GM19397 (cell line): ENCODE measurements around the gene NT5C1B.
A peak's percentile ranks its signal among the peaks of the same experiment; 100 is the strongest.
"Not testable (repeated sequence)": the region's sequence is repeated elsewhere in the genome, so short reads cannot be mapped to it uniquely, and the experiment has no call there.

Source experiments
- ATAC-seq: cut with Tn5 transposase; IDR thresholded peaks from one replicate; pipeline ENCODE4 v1.9.1; 2021; ENCODE audit warnings: mild to moderate bottlenecking, moderate library complexity; ENCODE audit not compliant: unreplicated experiment

Gene NT5C1B

DNA sequence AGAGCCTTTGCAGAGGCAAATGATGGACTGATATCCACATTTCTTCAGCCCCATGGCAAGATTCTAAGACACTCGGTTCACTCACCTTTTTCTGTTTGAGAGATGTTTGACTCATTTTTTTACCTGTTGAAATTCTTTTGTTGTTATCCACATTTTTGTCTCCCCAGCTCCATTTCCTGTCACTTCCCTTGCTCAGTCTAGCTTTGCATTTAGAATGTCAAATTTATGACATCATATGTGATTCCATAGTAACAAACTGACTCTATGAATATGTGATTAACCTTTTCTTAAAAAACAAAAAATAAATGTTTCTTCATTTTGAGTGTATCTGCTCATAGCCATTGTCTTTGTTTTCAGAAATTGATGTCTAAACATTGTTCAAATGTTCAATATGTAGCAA lies at the start of gene NT5C1B:
Gene NT5C1B, minus strand, starts transcription at position 216 of the 400 bp plus-strand sequence. Its CDS starts 101 bp downstream, at position 115.
- no peak for ATAC-seq

DNA sequence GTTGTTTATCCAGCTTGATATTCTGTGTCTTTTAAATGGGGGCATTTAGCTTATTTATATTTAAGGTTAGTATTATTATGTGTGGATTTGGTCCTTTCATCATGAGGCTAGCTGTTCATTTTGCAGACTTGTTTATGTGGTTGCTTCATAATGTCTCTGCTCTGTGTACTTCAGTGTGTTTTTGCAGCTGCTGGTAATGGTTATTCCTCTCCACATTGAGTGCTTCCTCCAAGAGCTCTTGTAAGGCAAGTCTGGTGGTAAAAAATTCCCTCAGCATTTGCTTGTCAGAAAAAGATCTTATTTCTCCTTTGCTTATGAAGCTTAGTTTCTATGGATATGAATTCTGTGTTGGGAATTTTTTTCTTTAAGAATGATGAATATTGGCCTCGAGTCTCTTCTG lies 47.8 kb upstream of the NT5C1B start:
- ATAC-seq, result no peak

DNA sequence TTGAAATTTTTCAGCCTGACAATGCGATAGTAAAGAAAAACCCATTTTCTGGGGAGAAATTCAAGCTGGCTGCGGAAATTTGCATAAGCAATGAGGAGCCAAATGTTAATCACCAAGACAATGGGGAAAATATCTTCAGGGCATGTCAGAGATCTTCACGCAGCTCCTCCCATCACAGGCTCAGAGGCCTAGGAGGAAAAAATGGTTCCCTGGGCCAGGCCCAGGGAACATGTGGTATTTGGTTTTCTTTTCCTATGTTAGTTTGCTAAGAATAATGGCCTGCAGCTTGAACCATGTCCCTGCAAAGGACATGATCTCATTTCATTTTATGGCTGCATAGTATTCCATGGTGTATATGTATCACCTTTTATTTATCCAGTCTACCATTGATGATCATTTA lies 43.3 kb upstream of the NT5C1B start:
- ATAC-seq, result not testable (repeated sequence)

DNA sequence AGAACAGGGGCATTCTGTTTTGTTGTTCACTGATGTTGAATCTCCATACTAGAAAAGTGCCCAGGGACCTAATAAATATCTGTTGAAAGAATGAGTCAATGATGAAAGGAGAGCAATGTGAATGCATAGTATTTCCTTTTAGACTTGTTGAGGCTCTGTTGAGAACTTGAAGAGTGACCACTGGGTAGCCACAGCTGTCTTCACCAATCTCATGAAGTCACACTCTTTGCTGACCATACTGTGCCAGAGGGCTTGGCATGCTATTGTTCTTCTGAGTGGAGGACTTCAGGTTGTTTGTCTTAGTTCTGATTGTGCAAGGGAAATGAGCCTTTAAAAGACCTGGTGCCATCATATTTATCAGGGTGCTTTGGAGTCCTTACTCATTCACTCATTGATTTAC lies 41.6 kb upstream of the NT5C1B start:
- ATAC-seq, result no peak

DNA sequence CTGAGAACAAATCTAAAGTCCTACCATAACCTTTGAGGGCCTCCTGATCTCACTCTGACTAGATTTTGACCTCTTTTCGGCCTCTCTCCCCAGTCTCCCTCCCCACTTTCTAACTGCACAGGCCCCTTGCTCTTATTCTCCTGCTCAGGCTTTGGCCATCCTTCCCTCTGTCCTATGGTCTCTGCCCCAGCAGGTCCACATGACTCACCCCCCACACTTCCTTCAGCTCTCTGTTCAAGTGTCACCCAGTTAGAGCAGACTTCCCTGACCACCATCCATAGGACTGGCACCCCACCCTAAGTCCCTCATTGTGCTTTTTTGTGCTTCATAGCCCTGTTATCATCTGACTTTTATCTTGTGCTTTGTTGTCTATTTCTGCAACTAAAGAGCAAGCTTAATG lies 41.2 kb upstream of the NT5C1B start:
- no peak for ATAC-seq

DNA sequence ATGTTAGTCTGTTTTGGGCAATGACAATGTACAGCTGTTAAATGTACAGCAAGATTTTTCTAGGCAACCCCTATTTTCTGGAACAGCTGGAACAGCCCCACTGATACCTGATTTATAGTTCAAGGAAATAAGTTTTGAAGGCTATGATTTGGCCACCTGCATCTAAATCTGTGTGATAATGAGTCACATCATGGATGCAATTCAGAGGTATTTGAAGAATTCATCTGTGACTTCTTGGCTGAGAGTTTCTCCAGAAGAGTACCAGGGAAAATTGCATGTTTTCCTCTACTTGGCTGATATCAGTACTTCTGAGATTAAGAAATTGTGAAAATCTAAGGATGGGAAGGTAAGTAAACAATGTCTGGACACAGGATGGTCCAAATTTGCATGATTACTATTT lies 40.7 kb upstream of the NT5C1B start:
- no peak for ATAC-seq

DNA sequence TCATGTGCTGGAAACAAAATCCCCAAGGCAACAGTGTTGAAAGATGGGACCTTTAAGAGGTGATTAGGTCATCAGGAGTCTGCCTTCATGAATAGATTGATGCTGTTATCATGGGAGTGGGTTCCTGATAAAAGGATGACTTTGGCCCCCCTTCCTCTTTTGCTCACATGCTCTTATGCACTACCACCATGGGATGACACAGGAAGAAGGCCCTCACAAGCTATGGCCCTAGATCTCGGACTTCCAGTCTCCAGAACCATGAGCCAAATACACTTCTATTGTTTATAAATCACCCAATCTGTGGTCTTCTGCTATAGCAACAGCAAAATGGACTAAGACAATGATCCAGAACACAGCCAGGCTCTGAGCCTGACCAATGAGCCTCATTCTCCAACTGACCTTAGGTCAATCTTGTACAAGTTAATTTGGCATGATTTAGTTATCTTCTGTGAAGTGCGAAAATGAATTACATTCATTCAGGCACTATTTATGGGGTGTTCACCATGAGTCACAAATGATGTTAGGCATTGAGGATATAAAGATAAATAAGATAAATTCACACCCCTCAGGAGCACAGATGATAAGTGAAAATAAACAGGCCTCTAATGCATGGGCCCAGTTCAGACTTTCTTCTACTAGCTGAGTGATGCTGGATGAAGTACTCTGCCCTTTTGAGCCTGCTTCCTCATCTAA lies 37.7 kb upstream of the NT5C1B start:
- no peak for ATAC-seq

DNA sequence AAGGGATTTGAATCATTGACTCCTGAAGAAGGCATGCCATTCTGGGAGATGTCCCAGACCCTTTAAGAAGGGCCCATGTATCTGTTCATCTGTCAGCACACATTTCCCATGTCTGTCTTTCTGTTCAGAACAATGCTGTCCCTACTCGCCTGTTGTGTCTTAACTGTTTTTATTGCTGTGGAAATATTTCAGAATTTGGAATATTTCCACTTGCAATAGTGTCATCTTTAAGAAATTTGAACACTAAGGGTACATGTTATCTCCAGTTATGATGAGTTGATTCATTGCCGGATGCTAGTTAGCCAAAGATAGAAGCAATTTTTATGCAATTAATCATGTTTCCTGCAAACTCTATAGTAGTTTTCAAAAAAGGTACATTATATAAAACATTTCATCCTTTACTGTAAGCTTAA lies 36.9 kb upstream of the NT5C1B start:
- no peak for ATAC-seq

DNA sequence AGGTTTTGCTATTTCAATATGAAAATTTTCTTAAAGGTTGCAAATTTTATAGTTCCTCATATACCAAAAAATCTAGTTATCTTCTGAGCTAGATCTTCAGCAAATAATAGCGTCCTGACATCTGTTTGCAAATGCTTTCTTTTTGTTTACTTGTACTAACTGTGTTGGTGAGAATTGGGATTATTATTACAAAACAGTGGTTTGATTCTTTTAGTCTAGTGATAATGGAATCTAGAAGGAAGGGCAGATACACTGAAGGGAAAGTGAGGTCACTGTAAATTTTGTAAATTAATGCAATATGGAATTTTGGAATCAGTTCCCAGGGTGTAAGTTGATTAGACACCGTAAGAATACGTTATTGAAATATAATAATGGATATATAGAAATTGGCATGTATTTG lies 36.2 kb upstream of the NT5C1B start:
- ATAC-seq, result no peak

DNA sequence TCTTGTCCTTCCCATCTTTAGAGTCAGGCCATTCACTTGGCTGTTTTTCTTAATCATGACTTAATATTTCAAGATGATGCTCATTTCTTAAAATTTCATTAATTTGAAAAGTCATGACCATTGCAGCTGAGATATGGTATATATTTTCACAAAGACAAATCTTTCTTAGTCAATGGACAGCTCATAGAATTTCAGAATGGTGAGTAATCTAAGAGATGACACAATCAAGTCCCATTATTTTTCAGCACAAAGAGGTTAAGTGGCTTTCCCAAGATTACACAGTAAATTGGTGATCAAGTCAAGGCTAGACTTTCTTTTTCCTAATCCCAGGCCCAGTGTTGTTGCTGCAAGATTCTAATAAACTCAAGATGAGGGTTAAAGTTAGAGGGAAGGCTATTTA lies 34.4 kb upstream of the NT5C1B start:
- ATAC-seq, result no peak

DNA sequence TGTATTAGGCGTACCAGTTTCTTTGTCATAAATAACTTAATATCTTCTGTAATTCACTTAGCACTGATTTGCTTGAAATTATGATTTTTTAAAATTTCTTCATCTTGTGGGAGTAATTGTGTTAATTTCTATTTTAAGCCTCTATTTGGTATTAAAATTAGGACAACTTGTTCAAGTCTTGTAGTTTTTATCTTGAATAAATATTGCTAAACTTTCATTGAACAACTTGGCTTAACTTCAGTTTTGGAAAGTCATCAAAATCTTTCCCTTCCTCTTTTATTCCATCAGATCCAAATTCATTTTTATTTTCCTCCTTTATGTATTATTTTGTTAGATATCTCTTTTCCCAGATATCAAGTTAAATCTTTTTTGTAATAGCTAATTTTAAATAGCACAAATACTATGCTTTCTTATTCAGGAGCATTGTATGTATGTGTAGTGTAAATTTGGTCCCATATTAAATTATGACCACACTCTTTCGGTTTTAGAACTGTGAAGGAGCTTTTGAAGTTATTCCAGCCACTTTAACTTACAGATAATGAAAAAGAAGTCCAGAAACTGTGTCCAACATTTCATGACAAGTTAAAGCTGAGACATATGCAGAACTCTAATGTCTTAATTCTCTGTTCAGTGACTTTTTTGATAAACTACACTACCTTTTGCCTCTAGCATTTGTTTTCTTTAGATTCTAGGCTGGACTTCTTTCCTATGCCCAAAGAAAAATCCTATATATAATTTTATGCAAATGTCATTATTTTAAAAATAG lies 31.7 kb upstream of the NT5C1B start:
- ATAC-seq, result no peak

DNA sequence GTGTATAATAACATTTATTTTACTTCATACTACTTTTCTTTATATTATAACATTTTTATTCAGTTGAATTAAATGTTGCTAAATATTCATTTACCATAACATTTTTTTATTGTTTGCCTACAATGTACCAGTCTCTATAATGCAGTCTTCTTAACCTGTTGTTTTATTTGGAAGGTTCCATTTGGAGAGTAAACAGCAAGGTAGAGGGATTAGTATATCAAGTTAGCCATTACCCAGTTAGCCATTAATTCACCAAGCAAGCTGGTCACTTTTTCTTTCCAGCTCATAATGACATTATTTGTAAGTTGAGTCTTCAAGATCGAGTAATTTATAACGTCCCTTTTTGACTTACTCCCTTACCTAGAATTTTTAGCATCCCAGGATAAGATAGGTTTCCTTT lies 29.7 kb upstream of the NT5C1B start:
- no peak for ATAC-seq

DNA sequence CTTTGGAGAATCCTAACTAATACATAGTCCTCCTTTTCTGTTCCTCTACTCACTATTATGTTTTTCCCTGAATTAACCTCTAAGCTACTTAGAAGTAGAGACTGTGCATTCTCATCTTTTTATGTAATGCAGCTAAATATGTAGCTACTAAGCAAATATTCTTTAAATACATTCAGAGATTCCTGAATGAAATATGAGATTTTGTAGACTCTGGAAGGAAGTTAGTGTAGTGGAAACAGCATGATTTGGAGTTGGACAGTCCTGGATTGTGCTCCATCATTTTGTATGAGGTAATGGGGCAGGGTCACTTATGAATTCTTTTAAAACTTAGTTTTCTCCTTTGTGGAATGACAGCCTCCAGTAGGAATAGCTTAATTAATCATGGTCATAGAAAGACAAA lies 24.7 kb upstream of the NT5C1B start:
- ATAC-seq, result no peak

DNA sequence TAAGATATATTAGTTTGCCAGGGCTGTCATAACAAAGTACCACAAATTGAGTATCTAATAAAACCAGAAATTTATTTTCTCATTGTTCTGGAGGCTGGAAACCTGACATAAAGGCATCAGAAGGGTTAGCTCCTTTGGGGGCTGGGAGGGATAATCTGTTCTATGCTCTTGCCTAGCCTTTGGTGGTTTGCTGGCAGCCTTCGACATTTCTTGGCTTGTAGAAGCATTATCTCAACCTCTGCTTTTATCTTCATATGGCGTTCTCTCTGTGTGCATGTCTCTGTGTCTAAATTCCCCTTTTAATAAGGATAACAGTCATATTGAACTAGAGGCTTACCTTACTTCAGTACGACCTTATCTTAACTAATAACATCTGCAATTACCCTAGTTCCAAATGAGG lies 22.8 kb upstream of the NT5C1B start:
- no peak for ATAC-seq

DNA sequence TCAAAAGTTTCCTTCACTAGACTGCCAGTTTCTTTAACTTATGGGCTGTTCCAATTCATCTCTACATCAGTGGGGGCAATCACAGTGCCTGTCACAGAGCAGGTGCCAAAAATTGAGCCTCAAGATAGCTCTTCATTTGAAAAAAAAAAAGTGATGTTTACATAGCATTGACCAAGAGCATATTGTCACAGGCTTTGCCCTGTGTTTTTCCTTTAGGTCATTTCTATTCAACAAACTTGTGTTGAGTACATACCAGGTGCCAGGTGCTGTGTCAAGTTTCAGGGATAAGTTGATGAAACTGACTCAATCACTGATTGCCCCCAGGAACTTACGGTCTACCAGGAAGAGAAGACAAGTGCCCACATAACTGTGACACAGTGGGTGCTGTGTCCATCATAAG lies 22.2 kb upstream of the NT5C1B start:
- ATAC-seq, result no peak

DNA sequence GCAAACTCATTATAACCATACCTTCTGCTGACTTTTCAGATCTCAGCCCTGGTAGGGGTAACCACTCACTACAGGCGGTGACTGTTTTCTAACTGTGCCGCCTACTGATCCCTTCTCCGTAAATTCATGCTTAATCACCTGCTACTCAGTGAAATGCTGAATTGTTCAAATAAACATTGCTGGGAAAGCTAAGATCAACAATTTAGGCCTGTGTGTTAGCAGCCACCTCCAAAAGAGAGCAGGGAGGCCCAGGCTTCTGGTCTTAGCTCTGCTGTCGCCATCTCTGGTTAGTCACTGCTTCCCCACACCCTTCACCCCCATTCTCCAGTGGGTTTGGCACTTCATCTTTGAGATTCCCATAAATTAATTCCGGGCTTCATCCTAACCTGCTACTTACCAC lies 21.8 kb upstream of the NT5C1B start:
- ATAC-seq, result no peak

DNA sequence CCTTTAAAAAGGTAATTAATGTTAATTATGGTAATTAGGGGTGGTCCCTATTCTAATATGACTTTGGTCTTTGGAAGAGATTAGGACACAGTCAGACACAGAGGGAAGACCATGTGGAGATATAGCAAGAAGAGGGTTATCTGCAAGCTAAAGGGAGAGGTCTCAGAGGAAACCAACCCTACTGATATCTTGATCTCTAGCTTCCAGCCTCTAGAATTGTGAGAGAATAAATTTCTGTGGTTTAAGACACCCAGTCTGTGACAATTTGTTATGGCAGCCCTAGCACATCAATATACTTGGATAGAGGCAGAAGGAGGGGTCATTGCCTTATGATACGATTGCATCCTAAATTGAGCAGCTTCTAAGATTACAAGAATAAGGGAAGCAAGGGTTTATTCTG lies 21.3 kb upstream of the NT5C1B start:
- no peak for ATAC-seq

DNA sequence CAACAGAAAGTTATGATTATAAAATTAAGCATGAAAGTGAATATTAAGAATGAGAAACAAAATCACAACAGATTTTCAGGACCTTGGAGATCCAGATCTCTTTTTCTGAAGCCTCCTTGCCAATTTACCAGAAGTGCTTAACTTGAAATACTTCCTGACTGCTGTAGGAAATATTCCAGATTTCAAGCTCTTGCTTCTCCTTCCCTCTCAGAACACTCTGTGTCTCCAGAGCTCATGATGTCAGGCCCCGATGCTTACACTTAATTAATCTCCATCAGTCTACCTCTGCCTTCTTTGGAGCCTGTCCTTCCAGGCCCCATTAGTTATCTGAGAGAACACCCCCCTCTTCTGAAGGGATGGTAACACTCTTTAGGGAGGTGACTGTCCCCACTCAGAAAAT lies 20.7 kb upstream of the NT5C1B start:
- no peak for ATAC-seq

DNA sequence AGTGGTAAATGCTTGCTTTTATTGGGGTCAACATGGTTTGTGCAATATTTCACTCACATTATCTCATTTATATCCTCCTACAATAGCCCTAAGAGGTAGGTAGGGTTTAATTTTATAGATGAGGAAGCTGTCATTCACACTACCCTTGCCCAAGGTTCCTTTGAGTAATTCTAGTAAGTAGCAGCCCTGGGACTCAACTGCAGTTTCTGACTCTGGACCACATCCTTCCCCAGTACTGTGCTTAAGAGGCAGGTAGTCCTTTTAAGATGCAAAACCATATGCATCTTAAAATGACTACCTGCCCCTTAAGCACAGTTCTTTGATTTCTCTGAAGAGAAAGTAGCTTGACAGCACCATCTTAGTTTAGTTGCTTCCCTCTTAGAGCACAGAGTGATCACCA lies 15.7 kb upstream of the NT5C1B start:
- ATAC-seq, result peak; percentile 50

DNA sequence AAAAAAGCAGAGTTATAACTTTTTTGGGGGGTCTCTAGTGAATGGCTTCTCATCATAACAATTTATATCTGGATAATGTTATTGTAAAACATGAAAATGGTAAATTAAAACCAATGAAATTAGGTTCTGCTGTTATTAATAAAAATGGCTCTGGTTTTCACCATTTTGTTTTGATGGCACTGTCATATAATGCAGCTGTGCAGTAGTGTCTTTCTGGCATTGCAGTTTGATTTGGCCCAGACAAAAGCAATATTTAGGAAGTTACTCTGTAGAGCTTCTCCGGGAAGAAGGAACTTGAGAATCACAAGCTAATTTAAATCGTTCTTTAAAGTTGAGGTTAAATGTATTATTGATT lies 15.1 kb upstream of the NT5C1B start:
- ATAC-seq, result no peak

DNA sequence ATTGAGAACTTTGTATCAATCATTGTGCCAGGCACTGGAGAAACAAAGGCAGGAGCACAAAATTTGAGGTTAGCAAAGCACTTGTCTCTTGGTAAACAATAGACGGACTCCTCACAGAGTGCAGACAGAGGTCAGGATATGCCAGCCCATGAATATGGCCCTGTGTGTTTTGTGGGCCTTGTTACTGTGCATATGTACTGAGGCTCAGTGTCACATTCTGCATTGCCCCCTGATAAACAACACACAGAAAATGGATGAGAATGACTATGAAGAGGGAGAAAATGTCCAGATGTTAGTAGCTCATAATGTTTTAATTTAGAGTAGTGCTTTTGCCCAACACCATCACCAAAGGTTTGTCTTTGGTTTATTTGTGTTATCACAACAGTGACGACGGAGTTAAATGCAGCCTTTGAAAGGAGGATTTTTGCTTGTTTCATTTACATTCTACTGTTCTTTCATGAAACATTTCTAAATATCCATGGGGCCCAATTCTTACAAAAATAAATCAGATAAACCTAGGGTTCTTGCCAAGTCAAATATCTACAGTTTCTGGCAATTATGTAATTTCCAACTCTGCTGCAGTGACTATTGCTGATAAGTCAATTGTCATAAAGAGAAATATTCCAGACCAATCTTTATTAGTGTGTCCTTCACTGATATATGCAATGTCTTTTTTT lies 14.6 kb upstream of the NT5C1B start:
- ATAC-seq, result no peak

DNA sequence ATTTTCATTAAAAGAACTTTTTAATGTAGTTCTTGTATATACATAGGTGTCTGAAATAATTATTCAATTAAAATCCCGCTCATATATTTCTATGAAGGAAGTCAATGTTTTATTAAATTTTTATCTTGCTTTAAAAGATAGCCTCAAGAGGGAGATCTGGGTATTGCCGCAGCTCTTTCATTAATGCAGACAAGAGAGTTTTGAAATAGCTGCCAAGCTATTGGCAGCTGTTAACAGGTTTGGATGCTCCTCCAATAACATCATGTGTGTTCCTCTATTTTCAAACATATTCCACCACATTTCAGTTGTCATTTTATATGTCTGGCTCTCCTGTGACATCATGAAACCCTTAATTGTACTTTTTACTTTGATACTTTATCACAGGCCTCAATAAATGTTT lies 12.9 kb upstream of the NT5C1B start:
- no peak for ATAC-seq
